Germinal center (tissue), 1 donor: ENCODE measurements around the gene LMBRD2.
"Not testable (repeated sequence)": the region's sequence is repeated elsewhere in the genome, so short reads cannot be mapped to it uniquely, and the experiment has no call there.

Experiments
- DNase-seq: peaks from one replicate; pipeline ENCODE4 v3.0.0; 2012; ENCODE audit warnings: mixed read lengths, low spot score

LMBRD2 gene

DNA sequence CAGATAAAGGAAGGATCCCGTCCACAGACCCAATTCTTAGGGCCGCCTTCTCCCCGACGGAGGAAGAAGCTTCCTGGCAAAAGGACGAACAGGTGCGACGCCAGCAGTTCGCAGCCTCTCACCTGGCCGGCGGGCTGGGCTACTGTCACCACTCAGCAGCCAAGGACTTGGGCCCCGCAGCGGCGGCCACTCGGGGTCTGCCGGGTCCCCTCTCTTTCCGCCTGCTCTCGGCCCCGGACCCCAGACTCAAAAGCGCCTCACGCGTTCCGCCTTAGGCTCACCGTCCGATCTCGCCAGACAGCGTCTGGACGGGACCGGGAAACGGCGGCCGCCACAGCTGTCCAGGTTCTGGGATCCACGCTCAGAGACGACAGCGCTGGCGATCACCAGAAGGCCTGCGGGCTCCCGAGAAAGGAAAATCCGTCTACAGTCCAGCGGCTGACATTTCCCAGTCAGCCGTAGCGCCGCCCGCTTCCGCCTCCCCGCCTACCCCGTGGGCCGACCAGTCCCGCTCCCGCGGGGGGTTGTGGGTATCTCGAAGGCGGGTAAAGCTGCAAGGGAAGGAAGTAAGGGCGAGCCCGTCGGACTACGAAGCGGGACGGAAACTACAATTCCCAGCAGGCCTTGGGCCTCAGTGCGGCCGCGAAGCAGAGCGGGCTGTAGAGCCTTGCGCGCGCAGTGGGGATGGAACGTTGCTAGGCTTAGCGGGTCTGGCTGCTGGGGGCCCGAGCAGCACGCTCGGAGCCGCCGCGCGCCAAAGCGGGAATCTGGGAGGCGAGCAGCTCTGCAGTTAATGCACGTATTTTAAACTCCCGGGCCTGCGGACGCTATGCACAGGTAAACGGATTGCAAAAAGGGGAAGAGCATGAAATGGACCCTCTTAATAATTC, at the start of gene LMBRD2, which contains the start of gene SKP2:
Gene LMBRD2 (minus strand): TSS at position 454 of the 890 bp plus-strand sequence. CDS start 8,538 bp downstream, outside the sequence.
Gene SKP2 (plus strand): TSS at position 678 of the 890 bp plus-strand sequence. CDS start 152 bp downstream, at position 830.
- peak; percentile 95 for DNase-seq

DNA sequence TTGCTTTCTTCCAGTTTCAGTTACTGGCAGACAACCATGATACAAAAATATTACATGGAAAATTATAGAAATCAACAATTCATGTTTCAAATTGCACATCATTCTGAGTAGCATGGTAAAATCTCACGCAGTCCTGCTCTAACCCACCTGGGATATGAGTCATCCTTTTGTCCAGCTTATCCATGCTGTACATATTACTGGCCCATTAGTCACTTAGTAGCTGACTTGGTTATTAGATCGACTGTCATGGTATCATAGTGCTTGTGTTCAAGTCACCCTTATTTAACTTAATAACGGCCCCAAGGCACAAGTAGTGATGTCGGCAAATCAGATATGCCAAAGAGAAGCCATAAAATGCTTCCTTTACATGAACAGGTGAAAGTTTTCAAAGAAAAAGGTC, 48.8 kb upstream of the LMBRD2 start:
- no peak for DNase-seq

- DNase-seq, result no peak
Observed at GRCh38 chr5:36199620-36200019, 47.9 kb upstream of the LMBRD2 start.

- DNase-seq, result not testable (repeated sequence)
Observed at GRCh38 chr5:36198783-36199182, 47.1 kb upstream of the LMBRD2 start.

- DNase-seq, result no peak
Observed at GRCh38 chr5:36198281-36198680, 46.6 kb upstream of the LMBRD2 start.

GRCh38 chr5:36193746-36194145, 42.1 kb upstream of the LMBRD2 start:
- DNase-seq, result no peak

- DNase-seq, result not testable (repeated sequence)
Observed at GRCh38 chr5:36184408-36184807, 32.7 kb upstream of the LMBRD2 start.

- DNase-seq, result no peak
Observed at GRCh38 chr5:36181774-36182173, 30.1 kb upstream of the LMBRD2 start.

- DNase-seq, result no peak
Observed at GRCh38 chr5:36180556-36181350, 29.1 kb upstream of the LMBRD2 start.

DNA sequence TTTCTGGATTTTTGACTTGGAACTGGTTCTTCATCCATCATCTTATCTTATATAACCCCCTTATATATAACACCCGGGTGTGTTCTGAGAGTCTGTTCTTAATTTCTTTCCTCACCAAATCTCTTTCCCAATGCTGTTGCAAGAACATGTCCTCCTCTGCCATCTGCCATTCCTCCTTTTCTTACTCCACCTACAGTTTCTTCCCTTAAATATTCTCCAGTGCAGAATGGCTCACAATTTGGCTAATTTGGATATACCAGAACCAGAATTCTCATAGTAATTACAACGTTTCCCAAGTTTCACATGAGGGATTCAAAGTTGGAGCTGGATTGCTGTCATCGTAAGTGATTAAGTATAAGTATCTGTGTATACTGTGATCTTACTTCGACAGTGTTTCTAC, 28.3 kb upstream of the LMBRD2 start:
- DNase-seq, result no peak

DNA sequence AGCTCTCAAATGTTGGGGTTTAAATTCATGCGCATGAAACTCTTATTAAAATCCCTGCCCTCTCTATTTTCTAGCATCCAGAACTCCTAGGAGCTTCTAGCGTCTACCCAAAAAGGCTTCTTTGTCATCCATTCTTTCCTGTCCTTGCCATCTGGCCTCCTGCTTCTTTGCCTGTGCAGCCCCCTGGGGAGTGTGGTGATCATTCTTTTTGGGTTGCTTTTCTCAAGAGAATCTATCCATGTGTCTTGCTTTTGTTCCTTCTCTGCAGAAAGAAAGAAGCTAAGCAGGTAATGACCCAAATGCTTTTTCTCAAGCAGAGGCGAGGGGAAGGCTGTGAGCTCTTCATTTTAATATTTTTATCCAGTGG, 26.8 kb upstream of the LMBRD2 start:
- no peak for DNase-seq

DNA sequence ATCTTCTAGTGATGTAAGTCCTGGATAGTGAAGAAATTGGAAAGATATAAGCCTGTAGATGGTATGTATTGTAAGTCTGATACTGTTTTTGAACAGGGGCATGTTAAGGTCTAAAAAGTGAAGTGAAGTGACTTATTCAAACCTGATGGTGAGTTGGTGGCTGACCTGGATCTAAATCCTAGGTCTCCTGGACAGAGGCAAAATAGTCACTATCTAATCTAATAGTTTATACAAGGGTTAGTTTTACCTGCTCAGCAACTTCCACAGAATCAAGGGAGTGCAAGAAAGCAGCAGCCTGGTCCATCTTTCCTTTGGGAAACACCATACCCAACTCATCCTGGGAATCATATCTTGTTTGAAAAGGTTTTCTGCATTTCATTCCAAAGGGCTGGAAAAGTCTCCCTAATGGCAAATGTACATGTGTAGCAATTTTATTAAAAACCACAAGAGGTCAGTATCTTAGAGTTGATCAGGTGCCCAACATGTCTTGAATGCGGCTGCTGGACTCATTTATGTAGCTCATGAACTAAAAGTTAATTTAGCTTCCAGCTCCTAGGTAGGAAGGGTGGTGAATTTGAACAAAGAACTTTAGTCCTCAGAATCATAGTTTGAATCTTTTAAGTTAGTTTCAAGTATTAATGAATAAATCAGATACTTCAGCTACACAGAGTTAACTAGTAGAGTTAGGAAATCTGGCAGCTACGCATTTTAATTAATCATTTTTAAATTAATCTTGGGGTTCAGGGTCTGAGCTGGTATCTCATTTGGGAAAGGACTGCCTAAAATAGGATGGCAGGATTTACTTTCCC, 26.2 kb upstream of the LMBRD2 start:
- DNase-seq, result peak; percentile 5

DNA sequence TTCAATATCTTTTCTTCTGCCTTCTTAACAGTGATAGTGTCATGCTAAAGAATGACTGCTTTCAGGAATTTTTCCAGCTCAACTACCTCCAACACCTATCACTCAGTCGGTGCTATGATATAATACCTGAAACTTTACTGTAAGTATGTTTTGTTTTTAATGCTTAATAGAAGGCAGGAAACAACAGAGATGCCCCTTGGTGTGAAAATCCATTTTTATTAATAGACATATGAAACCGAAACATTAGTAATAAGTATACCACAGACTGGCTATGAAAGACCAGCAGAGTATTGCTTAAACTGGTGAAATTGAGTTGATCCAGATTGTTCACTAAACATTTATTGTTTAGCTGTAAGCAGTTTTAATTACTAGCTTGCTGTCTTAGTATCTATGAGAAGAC, 25.5 kb upstream of the LMBRD2 start:
- DNase-seq, result no peak

DNA sequence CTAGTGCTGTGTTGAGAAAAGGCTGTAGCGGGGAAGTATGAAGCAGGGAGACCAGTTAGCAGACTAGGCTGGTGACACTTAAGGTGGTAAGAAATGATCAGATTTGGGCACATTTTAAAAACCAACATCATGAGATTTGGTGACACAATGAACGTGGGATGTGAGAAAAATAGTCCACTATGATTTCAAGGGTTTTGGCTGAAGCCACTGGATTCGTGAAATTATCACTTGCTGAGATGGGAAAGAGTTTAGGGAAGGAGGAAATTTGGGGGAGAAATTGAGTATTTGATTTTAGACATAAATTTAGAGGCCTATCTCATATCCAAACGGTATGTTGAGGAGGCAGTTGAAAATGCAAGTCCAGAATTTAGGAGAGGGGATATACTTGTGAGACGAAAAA, 23.4 kb upstream of the LMBRD2 start:
- DNase-seq, result no peak

GRCh38 chr5:36174119-36174518, 22.4 kb upstream of the LMBRD2 start:
- no peak for DNase-seq

DNA sequence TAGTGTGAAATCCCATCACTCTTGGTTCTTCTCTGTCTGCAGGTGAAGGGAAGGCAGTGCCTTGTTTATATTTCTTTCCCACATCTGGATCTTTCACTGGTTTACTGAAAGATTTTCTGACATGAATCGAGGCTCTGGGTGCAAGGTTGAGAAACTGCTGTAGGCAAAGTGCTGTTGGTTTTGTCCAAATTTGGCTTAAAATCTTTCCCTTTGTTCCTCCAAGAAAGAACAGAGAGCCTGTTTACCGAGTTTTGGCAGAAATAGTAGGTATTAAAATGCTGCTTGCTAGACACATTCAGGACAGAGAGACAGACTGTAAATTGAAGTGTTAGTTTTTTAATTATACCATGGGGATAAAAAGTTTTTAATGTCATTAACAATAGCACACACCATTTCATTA, 21.7 kb upstream of the LMBRD2 start:
- DNase-seq, result no peak

DNA sequence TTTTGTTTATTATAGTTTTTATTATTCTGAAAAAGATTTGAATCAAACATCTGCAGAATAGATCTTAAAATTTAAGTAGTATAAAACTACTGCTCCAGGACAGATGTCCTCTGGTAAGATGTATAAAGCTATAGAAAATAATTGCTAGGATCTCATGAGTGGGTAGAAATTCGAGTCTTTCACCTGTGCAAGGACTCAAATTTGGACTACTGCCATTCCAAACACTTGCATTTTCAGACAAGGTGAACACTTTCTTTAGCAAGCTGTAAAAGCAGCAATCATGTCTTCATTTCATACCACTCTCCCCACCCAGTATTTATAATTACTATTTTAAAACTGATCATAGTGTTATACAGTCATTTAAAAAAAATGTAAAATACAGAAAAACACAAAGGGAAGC, 20.9 kb upstream of the LMBRD2 start:
- DNase-seq, result no peak

- no peak for DNase-seq
Observed at GRCh38 chr5:36170832-36171424, 19.2 kb upstream of the LMBRD2 start.

GRCh38 chr5:36168737-36169136, 17.1 kb upstream of the LMBRD2 start:
- DNase-seq, result no peak

DNA sequence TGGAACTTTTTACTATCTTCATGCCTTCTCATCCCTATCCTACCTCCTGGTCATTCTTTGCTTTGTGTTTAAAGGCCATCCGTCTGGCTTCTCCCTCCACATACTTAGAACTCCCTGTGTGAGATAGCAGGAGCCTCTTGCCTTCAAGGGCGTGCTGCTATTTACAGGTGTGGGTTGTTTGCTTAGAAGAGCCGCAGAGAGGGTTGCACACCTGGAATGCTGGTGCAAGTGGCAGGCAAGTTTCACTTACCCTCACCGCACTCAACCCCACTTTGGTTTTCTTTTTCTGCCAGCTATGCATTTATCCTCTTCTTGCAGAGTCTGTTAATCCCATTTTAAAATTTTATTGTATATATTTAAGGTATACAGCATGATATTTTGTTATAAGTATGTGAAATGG, 12.8 kb upstream of the LMBRD2 start:
- DNase-seq, result no peak

GRCh38 chr5:36162810-36163486, 11.3 kb upstream of the LMBRD2 start:
- DNase-seq, result no peak
